Measurements from ENCODE around the gene S100A5. TPM values are rescaled to one million over a fixed set of nuclear protein-coding genes. Genes with fewer than 3 reads are reported as not detected.
"Not testable (repeated sequence)": the region's sequence is repeated elsewhere in the genome, so short reads cannot be mapped to it uniquely, and the experiment has no call there.

Gene S100A5
- total RNA-seq: 1.2 TPM in 2 replicates

DNA sequence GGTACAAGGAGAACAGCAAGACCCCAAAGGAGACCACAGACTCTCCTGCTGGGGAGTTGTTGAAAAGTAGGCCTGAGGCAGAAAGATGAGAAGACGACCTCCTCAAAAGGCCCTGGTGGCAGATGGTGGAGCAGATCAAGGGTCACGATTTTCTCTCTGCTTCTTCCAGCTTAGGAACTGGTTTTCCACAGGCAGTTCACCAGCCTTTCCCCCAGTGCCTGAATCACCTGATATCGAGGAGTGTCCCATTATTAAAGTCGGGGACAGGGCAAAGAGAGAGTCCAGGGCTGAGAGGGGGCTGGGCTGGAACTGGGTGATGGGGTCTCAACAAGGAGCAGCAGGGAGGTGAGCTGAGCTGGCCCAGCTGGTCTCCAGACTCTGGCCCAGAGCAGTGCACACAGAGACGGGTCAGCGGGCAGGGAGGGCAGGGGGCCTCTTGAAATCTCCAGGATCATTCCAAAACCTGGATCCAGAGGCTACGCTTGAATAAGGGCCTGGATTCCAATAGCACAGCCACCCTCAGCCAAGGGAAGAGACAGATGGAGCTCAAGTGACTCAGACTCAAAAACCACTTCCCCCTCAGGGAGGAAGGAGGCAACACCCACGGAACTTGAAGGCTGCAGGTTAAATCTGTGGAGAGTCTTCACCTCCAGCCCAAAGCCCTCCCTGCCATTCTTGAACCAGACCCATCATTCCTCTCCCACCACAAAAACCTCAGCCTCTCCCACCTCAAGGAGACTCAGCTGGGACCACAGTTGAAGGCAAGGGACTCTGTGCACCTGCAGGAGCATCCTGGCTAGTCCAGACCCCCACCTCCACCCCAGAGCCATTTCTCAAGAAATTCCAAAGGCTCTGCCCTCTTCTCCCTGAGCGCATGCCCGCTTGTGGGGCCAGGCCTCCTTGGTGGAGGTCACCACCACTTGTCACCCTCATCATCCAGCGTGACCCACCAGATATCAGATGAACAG, at the start of gene S100A5:
S100A5 (minus strand) TSS at position 541 of the 968 bp plus-strand sequence. CDS start 743 bp downstream, outside the sequence.
- peak; percentile 86 for DNase-seq (ENCODE audit: low read depth)

DNA sequence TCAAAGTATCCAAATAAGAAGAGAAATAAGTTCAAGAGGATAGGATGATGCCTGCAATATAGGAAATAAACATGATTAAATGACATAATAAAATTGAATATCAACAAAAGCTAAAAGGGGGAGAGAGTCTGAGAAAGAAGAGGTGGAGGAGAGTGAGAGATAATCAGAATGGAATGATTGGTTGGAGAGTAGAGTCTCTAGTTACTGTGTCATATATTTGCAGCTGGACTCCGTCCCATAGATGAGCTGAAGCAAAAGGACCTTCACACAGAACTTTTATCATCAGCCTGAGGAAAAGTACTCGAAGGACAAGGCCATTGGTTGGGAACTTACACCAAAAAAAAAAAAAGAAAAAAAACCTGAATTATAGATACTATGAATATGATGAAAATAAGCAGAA, 47.7 kb upstream of the S100A5 start:
- DNase-seq (ENCODE audit: low read depth): no peak

DNA sequence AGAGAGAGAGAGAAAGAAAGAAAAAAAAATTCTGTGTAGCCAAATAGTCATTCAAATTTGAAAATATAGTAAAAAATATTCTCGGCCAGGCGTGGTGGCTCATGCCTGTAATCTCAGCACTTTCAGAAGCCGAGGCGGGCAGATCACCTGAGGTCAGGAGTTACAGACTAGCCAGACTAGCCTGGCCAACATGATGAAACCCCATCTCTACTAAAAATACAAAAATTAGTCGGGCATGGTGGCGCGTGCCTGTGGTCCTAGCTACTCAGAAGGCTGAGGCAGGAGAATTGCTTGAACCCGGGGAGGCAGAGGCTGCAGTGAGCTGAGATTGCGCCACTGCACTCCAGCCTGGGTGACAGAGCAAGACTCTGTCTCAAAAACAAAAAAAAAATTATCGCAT, 47.3 kb upstream of the S100A5 start:
- DNase-seq (ENCODE audit: low read depth): not testable (repeated sequence)

- DNase-seq (ENCODE audit: low read depth): no peak
These were observed 46.6 kb upstream of the S100A5 start for GRCh38 chr1:153587314-153587713.

DNA sequence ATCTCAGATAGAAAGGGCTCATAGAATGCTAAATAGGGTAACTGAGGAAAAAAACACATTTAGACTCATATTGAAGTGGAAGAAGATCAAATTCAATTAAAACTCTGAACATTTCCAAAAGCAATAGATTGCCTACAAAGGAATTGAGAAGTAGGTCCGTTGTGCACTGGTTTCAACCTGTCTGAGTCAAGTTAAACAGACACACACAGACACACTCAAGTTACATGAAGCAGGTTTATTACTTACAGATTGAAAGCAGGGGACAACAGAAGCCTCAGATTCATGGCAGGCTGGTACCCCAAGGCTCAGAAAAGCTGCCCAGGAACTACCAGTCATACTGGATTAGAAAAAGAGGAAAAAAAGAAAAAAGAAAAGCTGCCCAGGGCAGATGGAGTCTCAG, 45.6 kb upstream of the S100A5 start:
- no peak for DNase-seq (ENCODE audit: low read depth)

- DNase-seq (ENCODE audit: low read depth): no peak
These were observed 44.3 kb upstream of the S100A5 start for GRCh38 chr1:153585006-153585405.

DNA sequence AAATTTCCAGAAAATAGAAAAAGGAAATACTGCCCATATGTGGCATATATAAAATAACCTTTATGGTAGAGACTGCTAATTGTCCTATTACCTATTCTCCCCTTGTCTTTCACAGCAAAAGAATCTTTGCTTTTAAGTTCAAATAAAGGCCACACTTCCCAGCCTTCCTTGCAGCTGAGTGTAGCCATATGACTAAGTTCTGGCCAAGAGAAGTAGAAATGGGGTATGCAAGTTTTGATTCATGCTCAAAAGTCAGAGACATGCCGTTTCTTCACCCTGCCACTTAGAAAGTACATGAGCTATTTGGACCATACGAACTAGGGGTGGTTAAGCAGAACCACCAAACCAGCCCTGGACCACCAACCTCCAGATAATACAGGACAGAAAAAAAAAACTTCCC, 43.2 kb upstream of the S100A5 start:
- DNase-seq (ENCODE audit: low read depth): no peak

GRCh38 chr1:153583514-153583913, 42.8 kb upstream of the S100A5 start:
- not testable (repeated sequence) for DNase-seq (ENCODE audit: low read depth)

GRCh38 chr1:153582836-153583235, 42.1 kb upstream of the S100A5 start:
- DNase-seq (ENCODE audit: low read depth): not testable (repeated sequence)

GRCh38 chr1:153578936-153579335, 38.2 kb upstream of the S100A5 start:
- no peak for DNase-seq (ENCODE audit: low read depth)

DNA sequence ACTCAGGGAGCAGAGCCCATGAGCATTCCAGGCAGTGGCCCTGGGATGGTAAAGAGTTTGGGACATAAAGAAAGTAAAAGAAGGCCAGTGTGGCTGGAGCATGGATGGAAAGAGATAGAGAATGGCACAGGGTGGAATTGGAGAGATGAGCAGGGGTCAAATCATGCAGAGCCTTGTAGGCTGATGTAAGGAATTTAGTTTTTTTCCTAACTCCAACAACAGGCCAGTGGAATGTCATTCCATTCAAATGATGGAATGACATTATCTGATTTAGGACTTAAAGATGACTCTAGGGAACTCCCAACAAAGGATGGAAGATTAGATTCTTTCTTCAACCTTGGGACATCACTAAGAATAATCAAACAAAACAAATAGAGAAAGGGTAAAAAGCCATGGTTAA, 37.8 kb upstream of the S100A5 start:
- DNase-seq (ENCODE audit: low read depth): no peak

DNA sequence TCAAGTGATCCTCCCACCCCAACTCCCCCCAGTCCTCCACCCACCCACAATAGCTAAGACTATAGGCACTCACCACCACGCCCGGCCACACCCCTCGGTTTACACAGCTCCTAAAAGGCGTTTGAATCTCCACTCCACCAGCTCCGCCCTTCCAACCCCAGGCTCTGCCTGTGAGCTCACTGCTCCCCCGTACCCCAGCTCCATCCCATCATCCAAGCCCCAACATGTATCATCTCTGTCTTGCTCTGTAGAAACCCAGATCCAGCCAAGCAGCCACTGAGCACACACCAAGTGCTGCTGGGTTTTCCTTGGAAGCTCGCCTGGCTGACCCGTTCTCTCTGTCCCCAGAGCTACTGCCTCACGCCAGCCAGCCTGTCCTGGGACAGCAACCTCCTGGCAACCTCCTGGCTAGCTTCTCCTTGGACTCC, 36.9 kb upstream of the S100A5 start:
- DNase-seq (ENCODE audit: low read depth): no peak

GRCh38 chr1:153577138-153577537, 36.4 kb upstream of the S100A5 start:
- DNase-seq (ENCODE audit: low read depth): no peak

- not testable (repeated sequence) for DNase-seq (ENCODE audit: low read depth)
These were observed 34.8 kb upstream of the S100A5 start for GRCh38 chr1:153575497-153575896.

- DNase-seq (ENCODE audit: low read depth): not testable (repeated sequence)
These were observed 34.4 kb upstream of the S100A5 start for GRCh38 chr1:153575081-153575491.

GRCh38 chr1:153573351-153573750, 32.6 kb upstream of the S100A5 start:
- DNase-seq (ENCODE audit: low read depth): no peak

DNA sequence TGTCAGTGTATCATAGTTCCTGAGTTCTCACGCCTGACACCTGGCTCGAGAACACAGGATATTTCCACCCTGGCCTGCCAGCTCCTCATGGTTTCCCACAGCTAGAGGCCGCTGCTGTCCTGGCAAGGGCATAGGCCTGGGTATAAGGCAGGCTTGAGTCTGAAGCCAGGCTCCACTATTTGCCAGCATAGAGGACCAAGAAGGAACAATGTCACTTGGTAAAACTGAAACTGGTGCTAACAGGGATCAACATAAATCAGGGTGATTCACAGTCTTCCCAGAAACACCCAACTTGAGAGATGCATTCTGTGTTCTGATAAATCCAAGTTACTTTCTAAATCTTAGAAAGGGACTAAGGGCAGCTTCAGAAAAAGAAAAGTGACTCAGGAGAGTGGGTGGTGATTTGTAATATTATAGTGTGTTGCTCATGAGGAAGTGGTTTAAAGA, 31.9 kb upstream of the S100A5 start:
- DNase-seq (ENCODE audit: low read depth): peak; percentile 93

- DNase-seq (ENCODE audit: low read depth): no peak
These were observed 31.0 kb upstream of the S100A5 start for GRCh38 chr1:153571706-153572105.

DNA sequence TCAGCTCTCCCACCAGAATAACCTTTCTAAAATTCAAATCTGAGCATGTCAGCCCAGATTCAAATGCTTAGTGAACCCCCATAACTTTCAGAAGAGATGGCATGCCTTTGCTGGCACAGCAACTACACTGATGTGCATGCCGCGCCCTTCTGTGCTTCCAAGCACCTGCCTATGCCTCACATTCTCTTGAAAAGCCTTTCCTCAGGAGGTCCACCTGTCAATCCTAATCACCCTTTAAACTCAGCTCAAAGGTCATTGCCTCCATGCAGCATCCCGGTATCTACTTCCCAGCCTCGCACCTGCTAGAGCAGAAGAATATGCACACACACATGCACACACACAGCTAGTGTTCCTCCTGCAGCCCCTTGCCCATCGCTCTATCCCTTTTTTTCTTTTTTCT, 30.1 kb upstream of the S100A5 start:
- no peak for DNase-seq (ENCODE audit: low read depth)

DNA sequence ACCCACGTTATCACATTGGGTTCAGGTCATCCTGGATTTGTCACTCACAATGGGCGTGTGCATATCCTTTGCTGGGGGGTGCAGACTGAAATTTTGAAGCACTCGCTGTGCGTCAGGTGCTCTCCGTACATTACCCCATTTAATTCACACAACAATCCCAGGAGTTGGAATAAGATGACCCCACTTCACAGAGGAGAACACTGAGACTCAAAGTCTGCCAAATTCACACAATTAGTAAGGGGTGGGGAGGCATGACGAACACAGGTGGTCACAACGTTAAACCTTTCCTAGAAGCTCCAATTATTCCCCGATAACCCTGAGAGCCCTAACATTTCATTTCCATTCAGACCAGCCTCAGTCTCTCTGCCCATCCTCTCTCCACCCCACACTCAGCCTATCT, 28.7 kb upstream of the S100A5 start:
- DNase-seq (ENCODE audit: low read depth): no peak

- DNase-seq (ENCODE audit: low read depth): peak; percentile 77
These were observed 27.8 kb upstream of the S100A5 start for GRCh38 chr1:153568367-153569099.

DNA sequence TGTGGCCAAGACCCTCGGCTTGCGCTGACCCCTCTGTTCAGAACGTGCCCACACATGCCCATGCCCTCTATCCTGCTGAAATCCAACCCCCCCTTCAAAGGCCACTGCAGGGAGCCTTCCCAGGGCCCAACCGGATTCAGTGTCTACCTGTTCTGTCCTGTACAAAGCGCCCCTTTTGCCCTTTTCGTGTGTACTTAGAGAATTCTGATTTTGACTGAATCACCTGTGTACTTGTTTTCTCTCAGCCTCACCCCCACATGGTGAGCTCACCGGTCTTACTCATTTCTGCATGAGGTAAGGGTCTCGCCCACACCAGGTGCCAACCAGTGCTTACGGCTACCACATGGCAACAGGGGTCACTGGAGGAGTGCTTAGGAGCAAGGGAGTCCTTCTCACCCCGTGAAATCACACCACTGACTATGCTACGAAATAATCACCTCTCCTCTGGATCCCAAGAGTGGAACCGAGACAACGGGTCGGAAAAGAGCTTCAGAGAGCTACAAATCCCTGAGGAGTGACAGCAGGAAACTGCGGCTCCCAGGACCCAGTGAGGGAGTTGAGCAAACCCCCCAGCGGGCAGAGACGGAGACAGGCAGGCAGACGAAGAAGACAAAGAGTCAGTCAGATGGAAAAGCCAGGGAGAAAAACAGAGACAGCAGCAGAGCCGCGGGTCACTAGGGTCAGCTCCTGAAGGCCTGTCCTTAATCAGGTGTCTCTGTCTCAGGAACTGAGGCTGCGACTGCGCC, 27.1 kb upstream of the S100A5 start:
- DNase-seq (ENCODE audit: low read depth): peak; percentile 95

Data from renal cortical epithelial cell (primary cell).